Thyroid gland (tissue), 4 donors: ENCODE results near the gene HPS4.

Experiments
- POLR2A ChIP-seq, 2 donors: fragments of 450-650 bp; IDR thresholded peaks; one replicate each; pipeline ENCODE4 v1.6.1; 2017; ENCODE audit warnings: antibody characterized with exemption in 2 of 2, mild to moderate bottlenecking in 2 of 2, moderate library complexity in 1 of 2
- TF ChIP-seq, protein P1 (sequence below), 6 experiments: fragments of 200-600 bp in 3 of 6; fragments of 450-650 bp in 3 of 6; sonication (generic) in 3 of 6; IDR thresholded peaks; one replicate each; pipeline ENCODE4 v1.5.1; 2016 to 2019; ENCODE audit warnings: antibody characterized with exemption in 6 of 6, mild to moderate bottlenecking in 2 of 6, inconsistent platforms in 1 of 6, moderate library complexity in 1 of 6

DNA sequence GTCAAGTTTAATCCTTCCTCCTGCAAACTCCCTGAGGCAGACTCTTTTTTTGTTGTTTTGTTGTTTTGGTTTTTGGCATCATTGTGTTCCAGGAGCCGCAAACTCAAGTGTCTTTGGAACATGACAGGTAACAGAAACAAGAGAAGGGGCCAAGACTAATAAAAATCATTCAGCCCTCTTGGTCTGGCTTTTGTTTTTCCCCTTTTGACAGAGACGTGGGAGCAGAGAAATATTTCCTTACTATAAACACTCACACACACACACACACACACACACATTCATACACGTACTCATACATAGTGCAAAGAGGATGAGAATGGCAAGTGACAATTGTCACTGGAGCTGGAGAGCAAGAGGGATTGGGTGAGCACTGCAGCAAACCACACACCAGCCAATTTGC is 65.0 kb downstream of the HPS4 start:
- TF ChIP-seq, protein P1, sequence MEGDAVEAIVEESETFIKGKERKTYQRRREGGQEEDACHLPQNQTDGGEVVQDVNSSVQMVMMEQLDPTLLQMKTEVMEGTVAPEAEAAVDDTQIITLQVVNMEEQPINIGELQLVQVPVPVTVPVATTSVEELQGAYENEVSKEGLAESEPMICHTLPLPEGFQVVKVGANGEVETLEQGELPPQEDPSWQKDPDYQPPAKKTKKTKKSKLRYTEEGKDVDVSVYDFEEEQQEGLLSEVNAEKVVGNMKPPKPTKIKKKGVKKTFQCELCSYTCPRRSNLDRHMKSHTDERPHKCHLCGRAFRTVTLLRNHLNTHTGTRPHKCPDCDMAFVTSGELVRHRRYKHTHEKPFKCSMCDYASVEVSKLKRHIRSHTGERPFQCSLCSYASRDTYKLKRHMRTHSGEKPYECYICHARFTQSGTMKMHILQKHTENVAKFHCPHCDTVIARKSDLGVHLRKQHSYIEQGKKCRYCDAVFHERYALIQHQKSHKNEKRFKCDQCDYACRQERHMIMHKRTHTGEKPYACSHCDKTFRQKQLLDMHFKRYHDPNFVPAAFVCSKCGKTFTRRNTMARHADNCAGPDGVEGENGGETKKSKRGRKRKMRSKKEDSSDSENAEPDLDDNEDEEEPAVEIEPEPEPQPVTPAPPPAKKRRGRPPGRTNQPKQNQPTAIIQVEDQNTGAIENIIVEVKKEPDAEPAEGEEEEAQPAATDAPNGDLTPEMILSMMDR (IDR thresholded peaks at IDR 0.05) = no peak
- TF ChIP-seq POLR2A (IDR thresholded peaks at IDR 0.05) = no peak
